Inflammatory macrophage (primary cell): ENCODE data around the gene CDH23.
A peak's percentile ranks its signal among the peaks of the same experiment; 100 is the strongest.

Experiments used
- DNase-seq, 2 donors: peaks; one replicate each; pipeline ENCODE4 v3.0.0-alpha.2; 2020 to 2022

The CDH23 gene

DNA sequence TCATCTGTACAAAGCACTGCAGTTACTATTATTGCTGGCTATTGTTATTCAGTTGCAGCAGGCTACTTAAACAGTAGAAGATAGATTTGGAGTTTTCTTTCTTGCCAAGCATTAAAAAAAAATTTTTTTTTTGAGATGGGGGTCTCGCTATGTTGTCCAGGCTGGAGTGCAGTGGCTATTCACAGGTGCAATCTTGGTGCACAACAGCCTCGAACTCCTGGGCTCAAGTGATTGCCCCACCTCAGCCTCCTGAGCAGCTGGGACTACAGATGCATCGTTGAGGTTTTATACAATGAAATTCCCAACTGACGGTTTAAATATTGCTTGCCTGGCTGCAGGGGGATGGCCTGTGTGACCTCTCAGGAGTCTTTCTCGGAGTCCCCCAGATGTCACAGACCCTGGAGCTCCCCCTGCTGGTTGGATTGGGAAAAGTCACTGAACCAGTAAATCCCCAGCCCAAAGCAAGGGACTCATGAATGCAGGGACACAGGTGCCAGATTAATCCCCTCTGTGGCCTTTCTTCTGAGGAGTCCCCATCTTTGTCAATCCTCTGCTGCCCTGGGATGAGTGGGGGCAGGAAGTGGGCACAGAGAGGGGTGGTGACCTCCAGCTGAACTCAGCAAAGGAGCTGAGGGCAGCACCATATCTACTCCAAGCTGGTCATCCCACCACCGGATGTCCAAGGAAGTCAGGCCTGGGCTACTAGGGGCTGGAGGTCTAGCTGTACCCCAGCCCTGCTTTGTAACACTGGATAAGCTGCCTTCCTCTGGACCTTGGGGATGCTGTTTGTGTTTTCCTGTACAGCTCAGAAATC is 173.3 kb downstream of the CDH23 start:
- peak; percentile 67 to 77 for DNase-seq

DNA sequence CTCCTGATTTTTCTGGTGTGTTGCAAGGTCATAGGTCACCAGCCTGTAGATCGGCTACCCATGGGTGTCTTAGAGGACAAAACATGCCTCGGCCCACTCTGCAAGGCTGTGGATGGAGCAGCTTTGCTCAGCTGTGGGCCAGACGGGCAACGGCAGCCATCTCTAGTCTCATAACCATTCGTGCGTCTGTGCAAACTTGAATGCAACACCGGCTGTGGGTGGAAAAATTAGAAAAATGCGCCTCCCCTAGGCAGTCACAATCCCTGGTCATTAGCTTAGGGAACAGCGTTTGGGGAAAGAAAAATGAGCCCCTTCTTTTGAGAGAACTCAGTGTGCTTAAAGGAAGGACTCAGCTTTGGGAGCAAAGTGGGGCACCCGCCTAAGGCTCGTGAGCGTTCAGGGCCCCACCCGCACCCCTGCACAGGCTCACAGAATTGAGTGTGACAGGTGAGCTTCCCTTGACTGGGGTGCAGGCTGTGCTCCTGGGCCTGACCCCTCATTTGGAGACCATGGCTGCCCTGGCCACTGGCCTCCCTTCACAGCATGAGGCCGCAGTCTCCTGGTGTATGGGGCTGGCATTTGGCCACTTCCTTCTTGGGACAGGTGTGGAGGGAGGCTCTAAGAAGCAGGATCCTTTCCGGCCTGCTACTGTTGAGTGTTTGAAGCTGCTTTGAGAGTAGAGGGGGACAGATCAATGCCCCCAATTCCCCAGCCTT is 174.9 kb downstream of the CDH23 start:
- no peak for DNase-seq

DNA sequence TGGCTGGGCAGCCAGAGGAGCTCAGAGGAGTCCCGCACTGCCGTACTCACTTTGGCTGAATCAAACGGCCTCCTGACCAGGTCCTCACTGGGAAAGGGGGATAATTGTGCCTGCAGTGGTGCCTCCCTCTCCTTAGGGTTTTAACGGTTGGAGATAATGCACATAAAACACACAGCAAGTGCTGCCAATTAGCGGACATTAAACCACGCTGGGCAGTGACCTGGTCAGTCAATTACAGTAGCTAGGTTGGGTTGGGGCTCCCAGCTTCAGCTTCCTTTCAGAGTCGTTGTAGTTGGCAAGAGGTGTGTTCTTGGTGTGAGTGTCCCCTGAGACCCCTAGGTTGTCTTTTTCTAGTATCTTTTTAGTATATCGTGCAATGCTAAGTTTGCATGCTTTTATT is 176.2 kb downstream of the CDH23 start:
- no peak for DNase-seq

DNA sequence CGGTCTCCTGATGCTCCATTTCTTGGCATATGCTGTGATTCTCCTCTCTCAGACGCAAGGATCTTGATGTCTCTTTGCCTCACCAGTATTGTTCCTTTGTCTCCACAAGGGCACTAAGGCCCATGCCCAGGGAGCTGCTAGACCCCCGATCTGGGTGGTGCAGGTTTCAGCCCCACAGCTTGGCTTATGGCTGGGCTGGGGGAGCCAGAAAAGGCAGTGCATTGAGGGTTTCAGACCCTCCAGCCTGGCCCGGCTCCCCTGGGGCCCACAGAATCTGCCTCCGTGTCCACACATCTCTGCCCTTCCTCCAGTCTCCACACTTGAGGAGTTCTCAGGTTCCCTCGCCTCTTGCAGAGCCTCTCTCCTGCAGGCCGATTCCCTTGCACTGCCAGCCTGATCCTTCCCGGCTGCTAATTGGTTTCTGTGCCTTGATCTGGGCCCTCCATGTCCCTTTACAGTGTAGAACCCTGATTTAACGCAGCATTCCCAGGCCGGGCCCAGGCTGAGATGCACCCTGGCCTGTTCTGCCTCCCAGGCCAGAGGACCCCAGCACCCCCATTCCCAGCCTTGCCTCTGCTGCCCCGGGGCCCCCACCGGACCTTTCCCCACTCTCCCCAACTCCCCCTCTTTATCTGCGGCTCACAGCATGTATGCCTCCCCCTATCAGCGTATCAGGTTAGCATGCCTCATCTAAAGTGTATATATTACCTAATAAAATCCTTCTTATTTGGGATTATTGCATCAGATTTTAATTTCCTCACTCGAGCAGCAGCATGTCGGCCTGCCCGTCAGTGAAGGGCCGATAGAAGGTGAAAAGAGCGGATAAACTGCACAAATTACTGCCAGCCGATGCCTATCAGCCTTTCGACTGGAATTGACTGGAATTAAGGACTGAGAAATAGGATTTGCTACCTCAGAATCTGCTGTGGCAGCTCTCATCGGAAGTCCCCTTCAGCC is 177.1 kb downstream of the CDH23 start:
- no peak for DNase-seq

- DNase-seq, result no peak
Observed at GRCh38 chr10:71575451-71575850, 178.7 kb downstream of the CDH23 start.

GRCh38 chr10:71575934-71576801 is 179.4 kb downstream of the CDH23 start:
- DNase-seq, result no peak

DNA sequence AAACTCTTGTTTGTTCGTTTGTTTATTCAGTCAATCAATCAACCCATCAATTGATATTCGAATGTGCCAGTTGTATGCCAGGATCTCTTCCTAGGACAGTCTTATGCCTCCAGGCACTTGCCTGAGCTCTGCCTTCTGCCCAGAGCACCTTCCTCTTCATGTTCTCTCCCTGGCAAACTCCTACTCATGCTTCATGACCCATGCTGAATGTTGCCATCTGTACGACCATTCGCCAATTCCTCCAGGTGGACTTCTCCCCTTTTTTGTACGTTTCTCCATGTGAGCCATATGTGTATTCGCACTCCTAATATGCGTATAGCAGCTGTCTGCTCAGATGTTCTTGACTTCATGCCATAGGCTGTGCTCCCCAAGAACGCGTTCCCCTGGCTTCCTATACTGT is 180.1 kb downstream of the CDH23 start:
- DNase-seq, result no peak

DNA sequence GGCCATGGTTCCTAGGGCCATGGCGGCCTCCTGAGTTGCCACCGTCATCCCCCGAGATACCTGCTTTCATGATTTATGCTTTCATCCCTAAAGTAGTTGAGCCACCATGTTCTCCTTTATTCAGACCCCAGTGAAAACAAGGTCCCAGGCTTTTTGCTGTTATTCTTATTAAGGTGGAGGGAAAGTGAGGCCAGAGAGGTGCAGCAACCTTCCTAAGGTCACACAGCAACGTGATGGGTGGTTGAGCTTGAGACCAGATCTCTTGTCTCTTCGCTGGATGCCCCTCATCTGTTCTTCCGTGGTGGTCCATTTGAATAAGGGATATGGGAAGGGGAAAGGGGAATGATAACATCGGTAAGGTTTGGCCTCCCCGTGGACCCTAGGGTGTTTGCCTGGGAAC is 180.6 kb downstream of the CDH23 start:
- DNase-seq, result no peak

- no peak for DNase-seq
Observed at GRCh38 chr10:71578069-71578468, 181.3 kb downstream of the CDH23 start.

DNA sequence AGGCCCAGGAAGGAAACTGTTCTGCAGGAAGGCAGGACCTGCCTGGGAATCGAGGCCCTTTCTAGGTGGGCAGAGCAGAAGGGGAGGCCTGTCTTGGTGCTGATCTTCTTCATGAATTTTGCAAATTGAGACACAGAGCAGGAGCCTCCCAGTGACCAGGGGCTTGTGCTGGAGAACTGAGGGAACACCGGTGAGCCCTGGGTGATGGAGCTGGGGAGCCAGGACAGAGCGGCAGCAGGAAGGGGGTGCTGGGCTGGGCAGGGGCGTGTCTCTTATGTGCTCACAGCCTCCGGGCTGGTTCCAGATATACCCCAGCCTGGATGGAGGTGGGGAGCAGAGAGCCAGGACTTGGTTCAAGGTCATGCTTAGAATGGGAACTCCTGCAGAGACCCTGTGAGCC is 182.9 kb downstream of the CDH23 start:
- DNase-seq, result no peak

- DNase-seq, result no peak
Observed at GRCh38 chr10:71580415-71580814, 183.7 kb downstream of the CDH23 start.

- no peak for DNase-seq
Observed at GRCh38 chr10:71580926-71581325, 184.2 kb downstream of the CDH23 start.

- no peak for DNase-seq
Observed at GRCh38 chr10:71581376-71581775, 184.7 kb downstream of the CDH23 start.

DNA sequence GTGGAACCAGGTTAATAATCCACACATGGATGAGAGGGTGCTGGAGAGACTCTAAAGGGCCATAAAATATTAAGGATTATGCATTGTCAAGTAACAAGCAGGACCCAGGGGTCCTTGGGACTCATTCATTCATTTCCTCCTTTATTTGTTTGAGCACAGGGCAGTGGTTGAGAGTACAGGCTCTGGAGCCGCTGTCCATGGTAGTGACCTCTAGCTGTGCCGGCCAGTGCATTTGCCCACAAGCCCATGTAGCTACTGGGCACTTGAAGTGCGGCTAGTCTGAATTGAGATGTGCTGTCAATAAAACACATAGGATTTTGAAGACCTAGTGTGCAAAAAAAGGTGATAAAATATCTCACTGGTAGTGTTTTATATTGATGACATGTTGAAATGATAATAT is 185.3 kb downstream of the CDH23 start:
- DNase-seq, result peak in 1 of 2 donors; percentile 32

GRCh38 chr10:71582506-71583475 is 186.1 kb downstream of the CDH23 start:
- no peak for DNase-seq

- DNase-seq, result no peak
Observed at GRCh38 chr10:71584461-71584860, 187.7 kb downstream of the CDH23 start.

GRCh38 chr10:71584902-71585563 is 188.3 kb downstream of the CDH23 start:
- no peak for DNase-seq

GRCh38 chr10:71585564-71586290 is 189.0 kb downstream of the CDH23 start:
- DNase-seq, result no peak

GRCh38 chr10:71587941-71588573 is 191.3 kb downstream of the CDH23 start:
- DNase-seq, result no peak
